NCI-H2029 (cell line): ENCODE results near the gene ADGRD2.
"Not testable (repeated sequence)": the region's sequence is repeated elsewhere in the genome, so short reads cannot be mapped to it uniquely, and the experiment has no call there.

Source experiments
- DNase-seq: peaks from one replicate; lab custom pipeline; 2025; lab: John Stamatoyannopoulos, UW

ADGRD2 gene, protein sequence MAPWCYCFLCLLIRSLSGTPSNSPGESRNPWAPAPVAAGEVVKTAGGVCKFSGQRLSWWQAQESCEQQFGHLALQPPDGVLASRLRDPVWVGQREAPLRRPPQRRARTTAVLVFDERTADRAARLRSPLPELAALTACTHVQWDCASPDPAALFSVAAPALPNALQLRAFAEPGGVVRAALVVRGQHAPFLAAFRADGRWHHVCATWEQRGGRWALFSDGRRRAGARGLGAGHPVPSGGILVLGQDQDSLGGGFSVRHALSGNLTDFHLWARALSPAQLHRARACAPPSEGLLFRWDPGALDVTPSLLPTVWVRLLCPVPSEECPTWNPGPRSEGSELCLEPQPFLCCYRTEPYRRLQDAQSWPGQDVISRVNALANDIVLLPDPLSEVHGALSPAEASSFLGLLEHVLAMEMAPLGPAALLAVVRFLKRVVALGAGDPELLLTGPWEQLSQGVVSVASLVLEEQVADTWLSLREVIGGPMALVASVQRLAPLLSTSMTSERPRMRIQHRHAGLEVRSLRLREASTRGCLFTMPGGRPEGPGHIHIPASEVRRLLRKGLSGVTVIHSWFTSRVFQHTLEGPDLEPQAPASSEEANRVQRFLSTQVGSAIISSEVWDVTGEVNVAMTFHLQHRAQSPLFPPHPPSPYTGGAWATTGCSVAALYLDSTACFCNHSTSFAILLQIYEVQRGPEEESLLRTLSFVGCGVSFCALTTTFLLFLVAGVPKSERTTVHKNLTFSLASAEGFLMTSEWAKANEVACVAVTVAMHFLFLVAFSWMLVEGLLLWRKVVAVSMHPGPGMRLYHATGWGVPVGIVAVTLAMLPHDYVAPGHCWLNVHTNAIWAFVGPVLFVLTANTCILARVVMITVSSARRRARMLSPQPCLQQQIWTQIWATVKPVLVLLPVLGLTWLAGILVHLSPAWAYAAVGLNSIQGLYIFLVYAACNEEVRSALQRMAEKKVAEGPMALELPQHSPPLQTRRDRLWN

DNA sequence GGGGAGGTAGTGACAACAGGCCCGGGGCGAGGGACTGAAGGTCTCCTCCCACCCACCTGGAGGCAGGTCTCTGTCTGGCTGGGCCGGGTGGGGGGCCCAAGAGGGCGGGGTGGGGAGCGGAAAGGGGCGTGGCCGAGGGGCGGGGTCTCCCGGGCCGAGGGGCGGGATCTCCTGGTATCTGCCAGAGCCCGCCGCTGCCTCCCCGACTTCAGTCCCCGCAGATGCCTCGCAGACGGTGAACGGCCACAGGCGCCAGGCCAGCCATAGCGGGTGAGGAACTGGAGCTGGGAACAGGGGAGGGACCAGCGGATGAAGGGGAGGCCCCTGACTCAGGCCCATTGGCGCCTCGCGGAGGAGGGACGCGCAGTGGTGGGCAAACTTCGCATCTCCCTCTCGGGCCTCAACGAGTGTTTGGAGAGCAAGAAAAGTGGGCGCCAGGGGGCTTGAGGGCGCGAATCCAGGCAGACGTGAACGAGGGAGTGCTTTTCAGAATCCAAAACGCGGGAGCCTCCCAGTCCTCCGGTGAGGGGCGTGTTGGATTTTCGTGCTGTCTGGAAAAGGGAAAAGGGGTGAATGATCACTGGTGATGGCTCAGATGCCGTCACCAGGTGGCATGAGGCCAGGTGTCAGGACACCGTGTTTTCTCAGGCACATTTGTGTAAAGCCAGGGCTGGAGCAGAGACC is at the start of gene ADGRD2:
TSS of gene ADGRD2 (plus strand) at position 211 of the 684 bp plus-strand sequence. CDS start 1,216 bp downstream, outside the sequence.
- peak; percentile 63 for DNase-seq

DNA sequence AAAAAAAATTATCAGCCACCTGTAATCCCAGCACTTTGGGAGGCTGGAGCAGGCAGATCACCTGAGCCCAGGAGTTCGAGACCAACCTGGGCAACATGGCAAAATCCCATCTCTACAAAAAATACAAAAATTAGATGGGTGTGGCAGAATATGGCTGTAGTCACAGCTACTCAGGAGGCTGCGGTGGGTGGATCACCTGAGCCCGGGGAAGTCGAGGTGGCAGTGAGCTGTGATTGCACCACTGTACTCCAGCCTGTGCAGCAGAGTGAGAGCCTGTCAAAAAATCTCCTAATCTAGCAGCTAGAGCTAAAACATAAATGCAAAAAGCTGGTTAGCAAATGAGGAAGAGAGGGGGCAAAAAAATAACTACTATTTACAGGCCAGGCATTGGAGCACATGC is 47.0 kb upstream of the ADGRD2 start:
- no peak for DNase-seq

DNA sequence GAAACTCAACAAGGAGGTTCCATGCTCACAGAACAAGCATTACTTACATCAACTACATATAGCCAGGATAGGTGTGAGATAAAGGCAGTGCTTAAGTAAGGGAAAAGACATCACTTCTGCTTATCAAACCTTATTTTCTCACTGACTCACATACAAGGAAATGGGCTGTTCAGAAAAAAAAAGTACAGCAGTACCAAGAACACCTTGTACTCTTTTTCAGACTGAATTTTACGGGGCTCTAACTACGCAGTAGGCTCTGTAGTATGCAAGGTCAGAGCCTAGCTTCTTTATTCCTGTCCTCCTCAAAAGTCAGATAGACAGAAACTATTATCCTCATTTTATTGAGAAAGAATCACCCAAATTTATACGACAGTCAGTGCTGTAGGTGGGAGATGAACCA is 40.8 kb upstream of the ADGRD2 start:
- DNase-seq: no peak

DNA sequence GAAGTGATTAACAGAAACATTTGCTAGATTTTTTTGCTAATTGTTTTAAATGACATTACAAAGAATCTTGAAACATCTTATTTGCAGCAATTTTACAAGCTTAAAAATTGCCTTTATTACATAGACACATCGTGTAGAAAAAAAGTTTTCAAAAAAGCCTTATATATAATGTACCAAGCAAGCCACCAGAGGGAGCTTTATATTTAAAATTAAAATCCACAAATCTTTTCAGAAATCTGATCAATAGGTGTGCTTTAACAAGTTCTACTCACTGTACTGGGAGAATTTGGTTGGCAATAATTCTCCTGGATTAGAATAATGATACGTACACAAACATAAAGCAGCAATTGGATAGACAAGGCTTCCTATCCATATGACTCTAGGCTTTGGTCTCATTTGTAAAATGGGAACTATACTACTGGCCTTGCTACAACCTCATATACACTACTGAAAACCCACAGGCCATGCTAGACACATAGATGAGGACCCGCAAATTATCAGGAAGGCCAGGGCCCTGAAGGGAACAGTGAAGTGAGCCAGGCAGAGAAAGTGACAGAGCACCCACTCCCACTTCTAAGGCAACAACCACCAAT is 39.8 kb upstream of the ADGRD2 start:
- DNase-seq: no peak

DNA sequence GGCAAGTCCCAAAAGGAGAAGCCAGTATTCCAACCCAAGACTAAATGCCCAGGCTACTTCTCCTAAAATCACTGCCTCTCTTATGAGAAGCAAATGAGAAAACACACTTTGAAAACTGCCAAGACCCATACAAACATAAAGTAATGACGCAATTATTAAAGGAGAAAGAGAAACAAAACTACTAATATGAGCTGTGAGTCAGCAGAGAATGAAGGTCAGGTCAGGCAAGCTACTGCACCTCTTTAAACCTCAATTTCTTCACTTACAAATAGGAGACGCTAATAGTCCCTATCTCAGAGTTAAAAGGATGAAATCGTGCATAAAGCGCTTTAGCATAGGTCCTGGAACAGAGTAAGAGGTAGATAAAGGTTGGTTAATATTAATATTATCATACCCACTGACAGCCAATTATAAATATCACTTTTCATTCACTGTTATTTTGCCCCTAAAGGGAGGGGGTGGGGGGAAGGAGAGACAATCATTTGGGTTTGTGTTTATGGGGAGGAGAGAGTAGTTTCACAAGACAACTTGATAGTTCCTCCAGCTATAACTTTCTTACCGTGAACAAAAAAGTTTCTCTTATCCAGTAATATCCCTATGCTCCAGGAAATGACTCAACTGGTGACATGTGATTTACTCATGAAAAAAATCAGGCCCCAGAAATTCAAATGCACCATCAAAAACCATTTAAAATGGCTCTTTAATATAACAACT is 38.6 kb upstream of the ADGRD2 start:
- DNase-seq: no peak

DNA sequence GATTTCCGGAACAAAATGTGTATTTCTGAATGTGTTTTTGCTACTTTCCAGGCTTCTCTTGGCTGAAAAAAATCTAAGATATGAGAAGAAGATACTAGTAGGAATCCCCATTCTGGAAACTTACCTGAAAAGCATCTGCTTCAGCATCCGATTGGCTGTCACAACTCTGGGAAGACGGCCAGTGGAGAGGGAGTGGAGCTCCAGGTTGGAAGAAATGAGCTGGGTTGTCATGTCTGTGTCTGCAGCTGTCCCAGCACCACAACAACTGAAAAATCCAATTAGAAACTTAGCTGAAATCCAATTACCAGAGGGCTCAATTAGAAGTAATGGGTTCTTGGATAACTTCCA is 38.0 kb upstream of the ADGRD2 start:
- DNase-seq: no peak

DNA sequence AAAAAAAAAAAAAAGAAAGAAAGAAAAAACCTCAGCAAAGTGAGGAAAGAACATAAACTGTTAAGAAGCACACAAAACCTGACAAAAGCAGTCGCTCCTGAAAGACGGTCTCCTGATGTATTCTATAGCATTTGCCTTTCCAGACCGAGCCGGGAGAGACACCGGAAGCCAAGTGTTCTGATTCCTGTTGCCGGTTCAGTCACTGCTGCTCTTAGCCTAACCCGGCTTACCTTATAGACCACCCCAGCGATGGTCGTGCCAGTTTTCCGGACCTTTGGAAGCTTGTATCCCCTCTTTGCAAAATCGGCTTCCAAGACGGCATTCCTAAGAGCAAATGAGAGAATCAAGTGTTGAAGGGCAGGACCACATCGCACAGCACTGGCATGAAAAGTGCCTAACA is 35.6 kb upstream of the ADGRD2 start:
- no peak for DNase-seq

DNA sequence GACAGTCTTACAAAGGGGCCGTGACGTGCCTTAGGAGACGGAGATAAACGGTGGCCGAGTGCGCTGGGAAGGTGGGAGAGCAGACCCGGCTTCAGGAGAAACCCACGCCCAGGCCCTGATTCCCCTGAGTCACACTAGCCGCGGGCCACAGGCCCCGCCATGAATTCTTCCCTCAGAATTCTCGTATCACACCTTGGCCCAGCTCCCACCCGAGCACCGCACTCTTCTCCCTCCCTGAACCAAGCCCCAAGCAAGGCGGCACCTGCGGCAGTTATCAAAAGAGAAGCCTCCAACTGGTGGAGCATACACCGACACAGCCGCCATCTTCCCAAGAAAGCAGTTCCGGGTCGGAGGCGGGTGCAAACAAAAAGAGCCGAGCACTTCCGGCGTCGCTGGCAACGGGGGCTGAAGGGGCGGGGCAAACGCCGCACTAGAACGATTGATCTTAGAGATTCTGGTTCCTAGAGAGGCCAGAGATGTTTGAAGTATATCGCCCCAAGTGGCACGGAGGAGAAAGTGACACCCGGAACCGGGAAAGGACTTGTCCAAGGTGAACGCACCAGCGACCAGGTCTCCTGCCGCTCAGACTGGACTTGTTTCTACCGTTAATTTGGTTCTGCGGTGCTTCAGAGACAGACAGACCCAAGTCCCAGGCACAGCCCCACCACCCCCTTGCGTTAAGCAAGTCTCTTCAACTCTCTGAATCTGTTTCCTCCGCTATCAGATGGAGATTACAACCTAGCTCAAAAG is 35.0 kb upstream of the ADGRD2 start, which contains the start of gene PSMB7:
TSS of gene PSMB7 (minus strand) at position 341 of the 750 bp plus-strand sequence. CDS start at position 324, 17 bp downstream.
- peak; percentile 98 for DNase-seq

DNA sequence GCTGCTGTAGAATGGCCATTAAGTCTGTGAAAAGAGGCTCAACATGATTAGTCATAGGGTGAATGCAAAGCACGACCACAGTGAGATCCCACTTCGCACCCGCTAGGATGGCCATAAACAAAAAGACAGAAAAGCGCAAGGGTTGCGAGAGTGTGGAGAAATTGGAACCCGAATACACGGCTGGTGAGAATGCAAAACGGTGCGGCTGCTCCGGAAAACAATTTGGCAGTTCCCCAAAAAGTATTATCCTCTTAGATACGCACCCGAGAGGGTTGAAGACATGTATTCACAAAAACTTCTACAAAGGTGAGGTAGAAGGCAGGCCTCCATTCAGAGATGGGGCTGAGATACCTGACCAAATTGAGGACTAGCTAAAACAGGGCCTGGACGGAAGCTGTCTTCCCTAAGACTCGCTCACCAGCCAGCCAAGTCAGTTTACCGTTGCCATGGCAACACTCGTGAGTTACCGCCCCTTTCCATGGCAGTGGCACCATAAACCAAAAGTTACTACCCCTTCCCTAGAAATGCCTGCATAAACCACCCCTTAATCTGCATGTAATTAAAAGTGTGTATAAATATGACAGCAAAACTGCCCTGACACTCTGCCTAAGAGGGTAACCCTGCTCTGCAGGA is 34.3 kb upstream of the ADGRD2 start:
- DNase-seq: no peak

DNA sequence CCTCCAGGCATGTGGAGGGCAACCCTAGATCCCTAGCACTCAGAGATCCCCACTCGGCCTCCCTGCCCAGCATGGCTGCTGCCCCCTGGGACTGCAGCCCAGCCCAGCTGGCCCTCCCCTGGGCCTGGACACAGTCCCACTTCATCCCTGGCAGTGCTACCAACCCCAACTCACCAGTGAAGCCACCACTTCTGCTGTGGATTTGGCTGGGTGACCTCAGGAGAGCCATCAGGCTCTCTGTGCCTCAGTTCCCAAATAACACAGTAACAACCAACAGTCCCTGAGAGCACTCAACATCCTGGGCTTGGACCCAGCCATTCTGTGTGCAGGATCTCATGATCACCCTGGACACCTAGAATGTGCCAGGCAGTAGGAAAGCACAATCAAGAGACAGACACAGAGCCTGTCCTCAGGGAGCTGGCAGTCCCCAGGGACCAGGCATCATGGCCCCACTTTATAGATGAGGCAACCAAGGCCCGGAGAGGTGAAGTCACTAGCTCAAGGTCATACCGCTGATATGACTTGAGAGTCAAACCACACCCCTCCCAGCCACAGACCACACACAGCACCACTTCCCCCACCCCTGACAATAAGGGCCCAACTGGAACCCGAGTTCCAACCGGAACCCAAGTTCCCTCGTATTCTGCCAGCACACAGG is 30.3 kb upstream of the ADGRD2 start:
- no peak for DNase-seq

DNA sequence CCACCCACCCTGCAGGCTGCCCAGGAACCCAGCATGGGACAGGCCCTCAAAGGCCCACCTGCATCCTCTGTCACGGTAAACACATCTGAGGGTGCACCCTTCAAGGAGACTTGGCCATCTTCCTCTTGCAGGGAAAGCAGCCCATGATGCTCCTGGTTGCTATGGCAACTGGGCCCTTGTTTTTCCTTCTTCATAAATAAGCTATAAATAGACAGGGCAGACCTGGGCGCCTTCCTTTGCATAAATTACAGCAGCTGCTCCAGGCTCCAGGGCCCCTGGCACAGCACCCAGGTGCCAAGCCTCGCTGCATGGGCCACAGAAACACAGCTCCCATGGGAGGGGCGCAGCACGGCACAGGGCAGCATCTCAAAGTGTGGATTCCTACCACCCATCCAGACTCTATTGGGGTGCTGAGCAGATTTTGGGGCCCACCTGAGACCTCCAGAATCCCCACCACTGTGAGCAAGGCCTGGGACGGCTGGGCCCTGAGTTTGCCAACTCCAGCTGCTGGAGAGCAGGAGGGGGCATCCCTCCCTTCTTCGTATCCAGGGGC is 29.2 kb upstream of the ADGRD2 start:
- DNase-seq: peak; percentile 97

DNA sequence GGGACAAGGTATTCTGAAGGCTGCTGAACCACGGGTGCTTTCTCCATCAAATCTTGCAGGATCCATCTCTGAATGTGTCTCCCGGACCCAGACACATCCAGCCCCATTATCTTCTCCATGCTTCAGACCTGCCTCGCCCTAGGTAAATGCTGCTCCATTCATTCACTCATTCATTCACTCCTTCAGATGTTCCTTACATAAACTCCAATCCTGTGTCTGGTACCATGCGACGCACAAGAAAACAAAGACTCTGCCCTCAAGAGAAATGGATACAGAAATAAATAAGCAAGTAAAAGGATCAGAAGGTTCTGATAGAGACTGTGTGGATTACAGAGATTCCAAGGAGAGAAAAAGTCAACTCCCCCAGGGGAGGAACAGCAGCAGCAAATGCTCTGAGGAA is 27.1 kb upstream of the ADGRD2 start:
- DNase-seq: no peak

DNA sequence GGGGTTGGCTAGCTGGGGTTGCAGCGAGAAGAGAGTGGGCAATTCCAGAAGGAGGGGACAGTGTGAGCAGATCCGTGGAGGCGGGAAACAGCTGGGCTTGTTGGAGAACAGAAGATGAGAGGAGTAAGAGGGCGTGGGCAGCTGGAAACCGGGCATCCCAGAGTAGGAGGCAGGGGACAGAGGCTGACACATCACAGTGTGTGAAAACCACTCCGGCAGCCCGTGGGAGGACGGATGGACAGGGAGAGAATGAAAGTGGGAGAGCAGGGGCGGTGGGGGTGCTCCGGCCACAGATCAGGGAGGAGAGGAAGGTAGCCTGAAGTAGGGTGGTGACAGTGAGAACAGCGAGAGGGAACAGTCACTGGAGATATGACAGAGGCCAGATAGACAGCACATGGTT is 26.7 kb upstream of the ADGRD2 start:
- DNase-seq: no peak

DNA sequence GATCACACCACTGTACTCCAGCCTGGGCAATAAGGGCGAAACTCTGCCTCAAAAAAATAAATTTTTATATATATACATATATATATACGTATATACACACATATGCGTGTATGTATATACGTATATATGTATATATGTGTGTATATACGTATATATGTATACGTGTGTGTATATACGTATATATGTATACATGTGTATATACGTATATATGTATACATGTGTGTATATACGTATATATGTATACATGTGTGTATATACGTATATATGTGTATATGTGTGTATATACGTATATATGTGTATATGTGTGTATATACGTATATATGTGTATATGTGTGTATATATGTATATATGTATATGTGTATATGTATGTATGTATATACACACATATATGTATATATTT is 24.5 kb upstream of the ADGRD2 start:
- DNase-seq: not testable (repeated sequence)

DNA sequence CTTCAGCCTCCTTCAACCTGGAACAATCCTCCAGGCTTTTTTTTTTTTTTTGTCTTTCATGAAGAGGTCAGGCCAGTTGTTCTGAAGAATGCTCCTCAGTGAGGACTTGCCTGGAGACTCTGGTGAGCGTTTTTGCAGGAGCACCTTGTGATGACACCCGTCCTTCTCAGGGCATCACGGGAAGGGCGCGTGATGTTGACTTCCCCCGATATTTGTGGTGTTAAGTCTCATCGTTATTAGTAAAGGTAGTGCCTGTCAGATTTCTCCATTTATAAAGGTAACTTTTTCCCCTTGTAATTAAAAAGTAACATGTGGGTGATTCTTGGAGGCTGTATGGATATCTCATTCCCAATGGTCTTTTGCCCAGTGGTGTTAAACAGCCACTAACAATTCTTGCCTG is 23.9 kb upstream of the ADGRD2 start:
- no peak for DNase-seq

DNA sequence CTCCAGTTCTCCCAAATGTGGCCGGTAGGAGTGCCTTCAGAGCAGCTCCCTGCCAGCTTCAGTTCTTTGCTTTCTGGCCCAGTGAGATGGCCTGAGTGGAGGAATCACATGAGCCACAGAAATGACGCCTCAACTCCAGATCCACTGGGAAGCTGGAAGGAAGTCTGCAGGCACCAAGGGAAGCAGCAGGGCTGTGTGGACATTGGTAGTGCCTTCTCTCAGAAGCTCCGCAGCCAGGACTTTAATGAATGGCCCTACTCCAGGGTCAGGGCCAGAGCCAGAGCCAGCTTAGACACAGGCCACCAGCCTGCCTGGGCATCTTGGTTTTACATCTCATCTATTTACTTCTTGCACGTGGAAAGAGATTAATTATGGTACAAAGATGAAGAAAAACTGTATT is 23.0 kb upstream of the ADGRD2 start:
- DNase-seq: no peak

DNA sequence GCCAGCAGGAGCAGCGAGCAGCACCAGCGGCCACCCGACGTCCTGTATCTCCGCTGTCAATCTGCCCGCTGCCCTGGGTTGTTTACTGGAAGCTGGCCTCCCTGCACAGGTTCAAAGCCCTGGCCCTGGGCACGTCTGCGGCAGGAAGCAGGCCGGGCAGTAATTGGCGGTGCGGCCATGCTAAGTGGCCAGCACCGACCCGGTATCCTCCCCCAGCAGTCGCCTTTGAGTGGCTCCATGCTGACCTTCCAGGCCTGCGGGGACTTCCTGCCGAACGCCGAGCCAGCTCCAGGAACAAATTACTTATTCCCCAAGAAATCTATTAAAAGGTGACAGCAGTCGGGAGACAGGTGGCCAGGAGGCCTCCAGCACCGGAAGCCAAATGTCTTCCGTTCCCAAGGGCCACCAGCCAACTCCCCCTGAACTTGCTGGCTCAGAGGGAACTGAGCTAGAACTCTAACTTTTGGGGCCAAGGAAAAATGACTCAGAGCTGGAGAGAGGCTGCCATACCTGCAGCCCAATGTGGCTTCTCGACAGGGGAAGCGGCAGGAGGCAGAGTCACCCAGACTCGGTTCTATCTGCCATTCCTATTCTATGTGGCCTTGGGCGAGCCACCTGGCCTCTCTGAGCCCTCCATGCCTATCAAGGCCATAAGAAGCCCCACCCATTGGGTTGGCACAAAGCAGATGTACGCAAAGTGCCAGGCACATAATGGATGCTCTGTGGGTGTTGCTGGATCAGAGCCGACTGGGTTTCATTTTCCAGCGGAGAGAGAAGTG is 21.3 kb upstream of the ADGRD2 start:
- peak; percentile 89 for DNase-seq

DNA sequence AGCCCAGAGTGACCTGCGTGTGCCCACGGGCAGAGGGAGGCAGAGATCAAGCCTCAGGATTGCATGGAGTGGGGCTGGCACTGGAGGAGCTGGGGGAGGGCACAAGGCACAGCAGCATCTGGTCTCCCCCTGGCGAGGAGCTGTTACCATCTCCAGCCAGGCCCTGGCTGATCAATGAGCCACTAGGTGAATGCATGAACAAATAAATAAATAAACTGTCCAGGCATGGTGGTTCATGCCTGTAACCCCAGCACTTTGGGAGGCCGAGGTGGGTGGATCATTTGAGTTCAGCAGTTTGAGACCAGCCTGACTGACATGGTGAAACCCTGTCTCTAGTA is 20.8 kb upstream of the ADGRD2 start:
- DNase-seq: no peak

DNA sequence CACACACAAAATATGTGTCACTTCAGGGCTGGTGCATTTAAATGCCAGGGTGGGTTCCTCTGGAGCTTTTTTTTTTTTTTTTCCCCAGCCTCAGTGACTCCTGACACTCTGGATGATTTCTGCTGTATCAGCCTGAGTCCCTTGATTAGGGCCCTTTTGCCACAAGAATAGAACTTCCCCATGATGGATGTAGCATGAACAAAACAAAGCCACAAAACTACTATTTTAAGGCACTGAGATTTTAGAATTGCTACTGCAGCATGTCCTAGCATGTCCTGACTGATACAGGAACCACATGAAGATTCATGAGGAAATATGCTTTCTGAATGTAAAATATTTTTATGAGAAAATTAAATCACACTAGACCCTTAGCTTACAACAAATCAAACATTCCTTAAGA is 13.9 kb upstream of the ADGRD2 start:
- no peak for DNase-seq
